Dedifferentiated amniotic fluid mesenchymal stem cell (primary cell): ENCODE data around the gene UBAC2.

ENCODE experiments used
- DNase-seq: peaks from one replicate; pipeline ENCODE4 v3.0.0-alpha.2; 2016; ENCODE audit errors: extremely low spot score

UBAC2 gene

DNA sequence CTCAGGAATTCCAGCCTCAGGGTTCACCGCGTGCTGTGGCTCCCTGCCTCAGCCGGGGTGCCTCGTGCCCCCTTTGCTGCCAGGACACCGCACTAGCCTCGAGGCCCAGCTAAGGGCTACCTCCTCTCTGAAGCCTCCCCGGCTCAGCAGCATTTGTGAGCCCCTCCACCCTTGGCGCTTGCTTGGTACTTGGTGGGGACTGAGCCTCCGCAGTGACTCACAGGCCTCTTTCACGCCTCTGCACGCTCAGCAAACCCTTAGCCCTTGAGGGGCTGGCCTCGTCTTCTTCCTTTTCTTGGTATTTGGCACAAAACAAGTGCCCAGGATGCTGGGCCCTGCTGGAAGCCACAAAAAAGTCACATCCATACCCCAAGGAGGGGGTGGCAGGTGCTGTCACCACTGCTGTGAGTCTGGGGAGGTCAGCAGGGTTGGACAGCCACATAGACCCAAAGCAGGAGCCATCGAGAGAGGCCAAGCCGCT, 215.2 kb downstream of the UBAC2 start:
- no peak for DNase-seq

DNA sequence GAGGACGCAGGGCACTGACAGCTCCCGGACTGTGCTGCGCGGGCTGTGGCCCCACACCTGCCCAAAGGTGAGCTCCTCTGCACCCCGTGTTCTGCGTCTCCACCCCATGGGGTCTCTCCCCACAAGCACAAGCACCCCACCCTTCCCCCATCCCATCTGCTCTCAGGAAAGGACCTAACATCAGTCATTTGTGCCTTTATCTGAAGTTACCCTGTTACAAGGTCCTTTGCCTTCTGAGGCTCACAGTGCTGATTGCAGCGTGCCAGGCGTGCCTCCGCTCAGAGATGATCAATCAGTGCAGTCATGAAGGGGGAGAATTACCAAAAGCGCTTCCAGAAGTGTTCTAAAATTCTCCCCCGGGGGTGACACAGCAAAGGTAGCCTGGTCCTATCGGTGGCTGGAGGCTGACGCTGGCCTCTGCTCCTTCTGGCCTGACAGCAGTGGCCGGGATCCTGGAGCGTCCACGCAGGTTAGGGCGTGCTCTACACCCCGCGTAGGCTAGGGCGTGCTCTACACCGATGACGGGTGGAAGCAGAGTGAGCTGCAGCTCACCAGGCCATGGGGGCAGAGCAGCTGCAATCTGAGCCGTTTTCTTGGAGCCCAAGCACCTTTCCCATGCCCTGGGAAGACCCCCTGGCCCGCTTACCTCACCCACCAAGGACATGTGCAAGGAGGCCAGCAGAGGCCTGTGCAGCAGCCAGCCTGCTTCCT, 215.9 kb downstream of the UBAC2 start:
- no peak for DNase-seq

DNA sequence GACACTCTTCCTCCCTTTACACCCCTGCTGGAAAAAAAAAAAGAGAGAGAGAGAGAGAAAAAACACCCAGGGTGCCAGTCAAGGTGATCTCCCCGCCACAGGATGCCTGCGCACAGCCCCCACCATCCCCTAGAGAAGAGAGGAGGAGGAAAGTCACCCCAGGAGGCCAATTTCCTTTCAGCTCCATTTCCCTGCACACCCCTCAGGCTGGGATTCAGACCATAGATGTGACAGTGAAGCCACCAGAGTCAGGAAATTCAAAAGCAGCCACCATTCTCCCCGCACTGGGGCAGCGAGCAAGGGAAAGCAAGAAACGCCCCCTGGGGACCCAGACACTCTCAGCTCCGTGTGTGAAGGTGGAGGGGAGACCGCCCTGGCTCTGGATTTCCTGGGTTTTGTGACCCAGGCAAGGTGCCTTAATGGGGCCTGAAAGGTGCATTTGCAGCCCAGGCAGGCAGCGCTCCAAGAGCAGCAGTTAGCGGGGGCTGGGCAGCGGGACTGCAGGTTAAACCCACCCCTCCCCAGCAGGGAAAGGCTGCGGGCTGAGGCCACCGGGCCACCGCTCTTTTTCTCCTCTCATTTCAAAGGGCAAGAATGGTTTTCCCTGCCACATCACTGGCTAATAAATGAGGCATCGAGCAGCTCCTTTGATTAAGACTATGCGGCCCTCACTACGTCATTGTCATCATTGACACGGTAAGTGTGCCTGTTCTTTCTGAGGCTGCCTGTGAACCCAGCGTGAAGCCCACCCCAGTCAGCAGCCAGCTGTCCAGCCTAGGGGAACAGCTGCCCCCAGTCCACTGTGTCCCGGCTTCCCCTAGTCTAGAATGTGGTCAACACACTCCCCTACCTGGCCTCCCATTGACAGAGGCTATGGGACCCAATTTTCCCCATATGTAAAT, 216.8 kb downstream of the UBAC2 start:
- DNase-seq: no peak

DNA sequence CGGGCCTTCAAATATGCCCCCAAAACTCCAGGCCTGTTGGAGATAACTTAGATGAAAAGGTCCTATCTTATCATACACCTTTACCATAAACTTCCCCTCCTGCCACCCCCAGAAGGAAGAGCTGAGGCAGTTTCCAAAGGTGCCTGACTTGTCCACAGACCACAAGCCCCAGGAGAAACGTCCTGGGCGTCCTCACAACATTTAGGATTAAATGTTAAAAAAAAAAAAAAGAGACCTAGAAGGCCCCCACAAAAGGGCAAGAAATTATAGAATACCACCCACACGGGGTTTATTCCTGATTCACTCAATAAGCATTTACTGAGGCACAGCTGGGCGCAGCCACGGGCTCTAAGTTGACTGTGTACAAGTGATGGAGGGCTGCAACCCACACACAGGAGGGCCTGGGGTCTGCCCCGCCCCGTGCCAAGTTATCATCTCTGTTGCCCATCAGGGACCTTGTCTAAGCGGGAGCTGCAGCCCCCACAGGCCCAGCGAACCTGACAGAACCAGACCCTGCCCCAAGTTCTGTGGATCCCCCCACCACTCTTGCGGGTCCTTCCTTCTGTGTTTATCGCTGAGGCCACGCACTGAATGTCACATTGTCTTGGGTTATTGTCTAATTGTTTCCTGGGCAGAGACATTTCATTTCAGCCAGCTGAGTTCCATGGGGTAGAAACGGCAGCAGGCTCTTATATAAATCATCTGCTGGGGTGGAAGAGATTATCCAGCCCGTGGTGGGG, 217.6 kb downstream of the UBAC2 start:
- DNase-seq: no peak

GRCh38 chr13:99418843-99419140, 218.1 kb downstream of the UBAC2 start:
- no peak for DNase-seq

- DNase-seq: no peak
Measured at GRCh38 chr13:99419591-99420243, 219.1 kb downstream of the UBAC2 start.

DNA sequence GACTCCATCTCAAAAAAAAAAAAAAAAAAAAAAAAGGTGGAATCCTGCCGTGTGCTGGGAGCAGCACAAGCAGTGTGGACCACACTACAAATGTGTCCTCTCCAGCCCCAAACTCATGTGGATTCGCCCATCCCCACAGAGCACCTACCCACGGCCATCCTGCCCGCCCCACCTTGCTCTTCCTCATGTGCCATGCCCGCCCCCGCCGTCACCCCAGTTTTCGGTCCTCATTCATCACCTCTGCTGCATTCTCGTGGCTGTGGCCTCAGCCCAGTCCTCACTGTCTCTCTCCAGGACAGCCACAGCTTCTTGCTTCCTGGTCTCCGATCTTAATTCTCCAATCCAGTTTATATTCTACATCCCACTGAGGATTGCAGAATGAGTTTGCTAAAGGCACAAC, 220.6 kb downstream of the UBAC2 start:
- DNase-seq: no peak

DNA sequence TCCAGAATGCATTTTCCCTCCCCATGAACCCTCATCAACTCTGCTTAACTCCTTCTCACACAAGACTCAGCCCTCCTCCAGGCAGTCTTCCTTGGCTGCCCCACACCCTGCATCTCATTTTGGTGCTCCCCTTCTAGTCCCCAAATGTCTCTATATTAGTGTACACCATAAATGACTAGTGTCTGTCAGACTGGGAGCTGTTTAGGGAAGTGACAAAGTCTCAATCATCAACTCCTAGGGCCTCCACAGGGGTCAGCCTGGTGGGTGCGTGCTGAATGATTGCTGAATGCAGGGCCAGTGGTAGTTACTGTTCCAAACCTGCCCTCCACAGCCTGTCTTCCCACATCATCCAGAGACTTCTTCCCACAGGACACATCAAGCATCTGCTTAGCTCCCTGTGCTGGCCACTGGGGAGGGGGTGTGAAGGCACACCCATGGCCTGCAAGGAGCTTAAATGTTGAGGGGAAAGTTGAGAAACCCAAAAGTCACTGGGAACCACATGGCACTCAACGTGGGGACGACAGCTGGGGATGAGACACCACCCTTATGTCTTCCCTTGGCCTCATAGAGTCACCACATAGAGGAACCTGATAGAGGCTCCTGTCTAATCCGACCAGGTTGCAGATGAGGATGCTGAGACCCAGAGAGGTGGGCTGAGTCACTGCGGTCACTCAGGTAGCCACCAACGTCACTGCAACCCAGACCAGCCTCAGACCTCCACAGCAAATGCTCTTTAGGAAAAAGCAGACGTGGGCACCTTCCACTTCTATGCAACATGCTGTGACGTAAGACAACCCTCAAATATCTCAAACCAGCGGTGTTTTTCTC, 221.3 kb downstream of the UBAC2 start:
- DNase-seq: no peak

DNA sequence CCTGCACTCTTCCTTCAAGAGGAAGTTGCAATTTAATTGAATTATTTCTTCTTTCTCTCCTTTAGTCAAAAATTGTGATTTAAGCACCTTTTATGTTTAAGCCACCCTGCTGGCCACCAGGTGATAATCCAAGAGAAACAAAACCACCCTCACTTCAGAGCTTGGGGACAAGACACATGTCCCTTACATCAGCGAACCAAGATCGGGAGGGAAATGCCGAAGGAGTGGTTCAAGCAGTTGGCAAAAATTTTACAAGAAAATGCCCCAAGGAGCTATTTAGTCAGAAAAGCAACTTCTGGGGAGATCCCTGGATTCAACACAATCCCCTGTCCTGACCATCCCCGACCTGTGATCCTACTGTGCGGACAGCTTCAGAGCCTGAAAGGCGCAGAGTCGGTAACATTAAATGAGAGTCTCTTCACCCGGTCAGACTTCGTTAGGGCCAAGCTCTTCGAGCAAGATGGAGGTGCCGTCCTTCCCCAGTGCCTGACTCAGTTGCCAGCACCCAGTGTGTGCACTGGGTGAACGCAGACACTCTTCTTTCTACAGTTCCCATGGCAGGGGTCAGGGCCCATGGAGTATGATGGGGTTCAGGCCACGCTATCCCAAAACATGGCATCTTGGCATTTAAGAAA, 222.0 kb downstream of the UBAC2 start:
- no peak for DNase-seq

- no peak for DNase-seq
Measured at GRCh38 chr13:99425485-99426341, 225.1 kb downstream of the UBAC2 start.

DNA sequence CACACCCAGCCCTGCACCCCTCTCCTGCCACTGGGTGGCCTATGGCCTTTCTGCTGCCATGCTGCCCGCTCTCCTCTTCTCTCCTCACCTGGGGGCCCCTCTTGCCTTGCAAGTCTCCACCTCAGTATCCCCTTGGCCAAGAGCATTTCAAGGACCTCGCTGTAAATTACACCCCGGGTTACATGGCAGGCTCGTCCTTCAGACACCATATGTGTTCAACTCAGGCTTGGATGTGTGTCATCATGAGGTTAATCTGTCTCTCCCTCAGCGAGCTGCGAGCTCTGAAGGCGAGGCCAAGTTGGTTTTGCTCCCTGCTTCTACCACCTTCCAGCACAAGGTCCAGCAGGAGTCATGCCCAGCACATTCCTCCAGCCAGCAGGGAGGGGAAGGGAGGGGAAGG, 225.8 kb downstream of the UBAC2 start:
- DNase-seq: no peak

DNA sequence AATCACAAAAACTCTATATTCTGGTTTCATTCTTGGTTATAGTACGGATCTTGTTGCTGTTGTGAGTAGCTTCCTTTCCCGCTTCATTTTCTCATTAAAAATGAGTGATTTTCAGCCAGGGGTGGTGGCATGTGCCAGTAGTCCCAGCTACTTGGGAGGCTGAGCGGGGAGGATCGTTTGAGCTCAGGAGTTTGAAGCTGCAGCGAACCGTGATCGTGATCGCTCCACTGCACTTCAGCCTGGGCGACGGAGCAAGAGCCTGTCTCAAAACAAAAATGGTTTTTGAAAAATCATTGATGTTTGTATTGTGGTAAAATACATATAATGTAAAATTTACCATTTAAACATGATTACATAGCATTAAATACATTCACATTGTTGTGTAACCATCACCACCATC, 229.0 kb downstream of the UBAC2 start:
- DNase-seq: no peak

- DNase-seq: no peak
Measured at GRCh38 chr13:99431927-99432608, 231.4 kb downstream of the UBAC2 start.

DNA sequence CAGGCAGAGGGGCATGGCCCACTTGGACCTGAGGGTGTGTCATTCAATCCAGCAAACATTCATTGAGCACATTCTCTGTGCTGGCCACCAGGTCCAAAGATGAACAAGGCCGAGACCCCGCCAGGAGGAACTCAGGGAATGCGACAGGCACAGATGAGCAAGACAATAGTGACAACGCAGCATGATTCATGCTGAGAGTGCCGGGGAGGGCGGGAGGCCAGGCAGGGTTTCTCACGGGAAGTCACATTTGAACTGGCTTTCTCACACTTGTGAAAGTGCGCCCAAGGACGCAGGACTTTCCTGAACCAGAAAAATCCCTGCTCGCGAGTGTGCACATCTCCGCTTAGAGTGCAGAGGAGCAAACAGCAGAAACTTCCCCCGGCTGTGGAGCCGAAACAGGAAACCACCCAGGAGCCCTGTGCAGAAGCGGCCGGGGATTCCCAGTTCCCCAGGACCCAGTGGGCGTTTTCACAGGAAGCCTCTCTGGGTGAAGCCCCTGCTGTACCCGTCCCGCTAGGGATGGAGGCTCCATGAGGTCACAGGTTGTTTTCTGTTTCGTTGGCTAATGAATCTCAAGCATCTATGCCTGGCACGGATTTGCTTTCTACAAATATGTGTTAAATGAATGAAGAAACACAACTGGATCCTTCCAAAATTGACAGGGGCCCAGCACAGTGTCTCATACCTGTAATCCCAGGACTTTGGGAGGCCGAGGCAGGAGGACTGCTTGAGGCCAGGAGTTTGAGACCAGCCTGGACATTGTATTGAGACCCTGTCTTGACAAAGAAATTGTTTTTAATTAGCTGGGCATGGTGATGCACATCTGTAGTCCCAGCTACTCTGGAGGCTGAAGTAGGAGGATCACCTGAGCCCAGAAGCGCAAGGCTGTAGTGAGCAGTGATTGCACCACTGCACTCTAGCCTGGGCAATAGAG, 232.2 kb downstream of the UBAC2 start:
- peak; percentile 21 for DNase-seq

DNA sequence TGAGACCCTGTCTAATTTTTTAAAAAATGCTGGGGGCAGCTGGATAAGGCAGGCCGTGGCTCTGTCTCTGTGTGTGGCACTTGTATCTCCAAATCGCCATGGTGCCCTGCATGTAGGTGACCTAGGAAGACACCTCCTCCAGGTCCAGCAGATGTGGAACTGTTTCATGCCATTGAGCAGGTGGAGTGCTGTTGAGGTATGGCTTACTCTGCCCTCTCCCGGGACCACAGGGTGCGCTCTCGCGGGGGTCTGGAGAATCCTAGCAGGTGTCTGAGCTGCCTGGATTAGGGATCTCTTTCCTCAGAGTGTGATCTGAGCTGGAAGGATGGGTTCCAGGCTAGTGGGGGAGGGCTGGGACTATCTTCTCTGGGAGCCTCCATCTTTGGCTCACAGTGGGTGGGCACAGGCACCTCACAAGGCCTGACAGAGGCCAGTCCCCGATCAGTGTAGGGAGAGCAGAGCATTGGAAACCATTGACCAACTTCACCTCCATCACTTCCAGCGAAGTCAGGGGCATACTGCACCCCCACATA, 233.0 kb downstream of the UBAC2 start:
- no peak for DNase-seq

GRCh38 chr13:99434258-99434788, 233.7 kb downstream of the UBAC2 start:
- DNase-seq: no peak

GRCh38 chr13:99435116-99435515, 234.5 kb downstream of the UBAC2 start:
- DNase-seq: no peak
